GM21576 (cell line): ENCODE results near the gene CBX2.

Experiments used
- ATAC-seq: cut with Tn5 transposase; IDR thresholded peaks from one replicate; pipeline ENCODE4 v1.9.1; 2021; ENCODE audit warnings: mild to moderate bottlenecking, moderate library complexity; ENCODE audit not compliant: unreplicated experiment

Gene CBX2

DNA sequence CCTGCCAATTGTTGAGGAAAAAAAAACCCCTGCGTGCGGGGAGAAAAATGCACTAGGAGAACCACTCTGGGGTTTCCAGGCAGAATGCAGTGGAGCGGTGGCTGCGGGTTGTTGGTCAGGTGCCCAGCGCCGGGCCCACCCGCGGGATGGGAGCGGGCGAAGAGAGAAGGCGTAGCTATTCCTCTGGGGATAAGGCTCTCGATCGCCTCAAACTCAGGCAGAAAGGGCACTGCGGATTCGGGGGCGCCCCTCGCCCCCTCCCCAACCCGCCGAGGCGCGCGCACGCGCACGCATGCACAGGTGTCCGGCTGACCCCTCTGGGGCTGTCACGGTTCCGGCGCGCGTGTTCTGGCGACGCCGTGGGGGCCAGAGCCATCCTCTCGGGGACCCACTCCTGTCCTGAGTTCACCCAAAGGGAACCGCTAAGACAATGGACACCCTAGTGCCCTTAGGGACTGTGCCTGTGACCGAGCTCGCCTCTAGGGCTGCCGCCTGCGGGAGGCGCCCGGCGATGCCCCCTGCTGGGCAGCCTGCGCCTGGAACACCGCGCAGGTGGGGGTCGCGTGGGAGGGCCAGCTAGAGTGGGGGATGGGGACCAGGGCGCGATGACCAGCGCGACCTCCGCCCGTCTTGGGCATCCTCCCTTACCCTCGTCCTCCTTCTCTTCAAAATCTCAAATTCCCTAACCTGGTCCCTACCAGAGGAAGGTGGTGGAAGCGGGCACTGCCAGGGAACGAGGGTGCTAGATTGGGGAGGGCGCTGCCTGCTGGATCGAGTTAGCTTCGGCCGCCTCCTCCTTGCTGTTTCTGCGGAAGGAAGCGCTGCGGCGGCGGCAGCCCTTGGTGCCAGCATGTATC lies 33.3 kb downstream of the CBX2 start:
- ATAC-seq: no peak

DNA sequence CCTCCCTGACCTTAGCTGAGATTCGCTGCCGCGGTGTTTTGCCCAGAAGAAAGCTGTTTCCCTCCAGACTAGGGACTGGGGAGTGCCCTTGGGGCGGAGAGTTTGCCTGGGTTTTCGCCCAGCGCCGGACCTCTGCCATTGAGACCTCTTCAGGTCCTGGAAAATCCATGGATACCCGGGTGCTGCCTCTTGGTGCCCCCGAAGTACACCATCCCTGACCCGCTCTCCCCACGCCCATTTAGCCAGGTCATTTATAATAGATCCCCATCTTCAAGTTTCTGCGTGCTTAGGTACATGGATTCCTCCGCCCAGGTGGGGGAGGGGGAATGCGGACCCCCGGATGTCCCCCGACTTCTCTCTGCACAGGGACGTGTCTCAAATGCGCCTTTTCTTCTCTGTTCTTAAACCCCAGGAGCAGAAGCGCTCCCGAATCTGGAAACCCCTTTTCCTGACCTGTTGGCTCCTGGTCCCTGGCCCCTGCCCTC lies 34.0 kb downstream of the CBX2 start:
- no peak for ATAC-seq

DNA sequence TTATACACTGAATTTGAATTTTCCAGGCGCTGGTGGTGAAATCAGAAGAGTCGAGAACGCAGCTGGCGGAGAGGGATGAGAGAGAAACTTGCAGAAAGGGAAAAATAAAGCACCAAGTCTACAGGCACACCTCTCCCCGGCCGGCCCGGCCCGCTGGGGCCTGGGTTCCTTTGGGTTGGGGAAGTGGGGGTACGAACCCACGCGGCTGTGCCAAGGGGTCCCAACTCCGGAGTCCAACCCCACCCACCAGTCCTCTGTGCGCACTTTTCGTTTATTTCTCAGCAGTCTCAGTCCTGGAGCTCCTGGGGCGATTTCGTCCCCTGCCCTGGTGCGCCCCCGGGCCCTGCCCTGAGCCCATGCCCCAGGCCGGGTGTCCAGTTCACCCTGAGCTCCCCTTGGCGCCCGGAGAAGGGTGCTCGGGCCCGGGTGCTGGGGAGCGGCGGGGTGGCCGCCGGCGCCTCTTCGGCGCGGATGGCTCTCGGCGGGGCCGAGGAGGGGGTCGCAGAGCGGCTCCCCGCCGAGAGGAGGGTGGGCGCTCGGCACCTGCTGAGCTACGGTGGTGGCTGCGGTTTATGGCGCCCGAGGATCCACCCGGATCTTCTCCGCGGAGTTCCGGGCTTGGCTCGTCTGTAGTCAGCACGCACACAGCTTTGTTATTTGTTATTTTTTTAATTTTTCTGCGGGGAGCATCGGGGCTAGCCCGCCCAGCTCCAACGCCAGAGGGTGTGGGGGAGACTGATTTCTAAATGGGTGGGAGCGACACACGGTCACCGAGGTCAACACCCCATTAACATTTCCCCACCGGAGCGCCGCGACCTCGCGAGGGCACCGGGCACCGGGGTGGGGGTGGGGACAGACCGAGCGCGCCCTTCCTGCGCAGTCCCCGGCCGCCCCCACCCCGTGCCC lies 34.7 kb downstream of the CBX2 start:
- ATAC-seq: no peak

DNA sequence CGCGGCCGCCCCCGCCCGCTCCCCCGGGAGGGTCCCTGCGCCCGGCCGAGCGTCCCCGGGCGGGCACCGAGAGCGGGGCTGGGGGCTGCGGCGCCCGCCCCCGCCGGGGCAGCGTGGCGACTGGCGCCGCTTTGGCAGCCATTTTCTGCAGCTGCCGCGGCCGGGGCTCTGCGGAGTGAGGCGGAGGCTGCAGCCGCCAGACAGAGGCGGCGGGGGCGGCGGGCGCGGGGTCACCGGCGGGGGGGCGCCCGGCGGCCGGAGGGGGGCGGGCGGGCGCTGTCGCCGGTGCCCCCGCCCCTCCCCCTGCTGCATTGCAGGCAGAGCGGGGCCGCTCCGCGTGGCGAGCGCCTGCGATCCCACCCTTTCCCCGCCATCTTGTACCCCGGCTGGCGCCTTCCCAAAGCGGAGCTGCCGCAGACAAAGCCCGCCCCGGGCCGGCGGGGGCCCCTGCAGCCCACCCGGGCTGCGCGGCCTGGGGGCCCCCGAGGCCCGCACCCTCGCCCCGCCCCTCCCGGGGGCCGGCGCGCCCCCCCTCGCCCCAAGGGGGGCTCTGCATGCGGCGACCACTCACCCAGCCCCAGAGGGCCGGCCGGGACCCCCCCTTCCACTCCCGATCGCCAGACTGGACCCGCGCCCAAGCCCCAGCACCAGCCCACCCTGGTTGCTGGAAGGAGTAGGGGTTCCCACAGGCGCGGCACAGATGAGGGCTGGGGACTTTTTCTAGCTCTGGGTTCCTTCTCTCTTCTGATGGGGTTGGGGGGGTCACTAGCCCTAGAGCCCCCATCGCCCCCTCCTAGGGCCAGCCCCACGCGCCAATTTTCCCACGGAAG lies 35.6 kb downstream of the CBX2 start:
- no peak for ATAC-seq

DNA sequence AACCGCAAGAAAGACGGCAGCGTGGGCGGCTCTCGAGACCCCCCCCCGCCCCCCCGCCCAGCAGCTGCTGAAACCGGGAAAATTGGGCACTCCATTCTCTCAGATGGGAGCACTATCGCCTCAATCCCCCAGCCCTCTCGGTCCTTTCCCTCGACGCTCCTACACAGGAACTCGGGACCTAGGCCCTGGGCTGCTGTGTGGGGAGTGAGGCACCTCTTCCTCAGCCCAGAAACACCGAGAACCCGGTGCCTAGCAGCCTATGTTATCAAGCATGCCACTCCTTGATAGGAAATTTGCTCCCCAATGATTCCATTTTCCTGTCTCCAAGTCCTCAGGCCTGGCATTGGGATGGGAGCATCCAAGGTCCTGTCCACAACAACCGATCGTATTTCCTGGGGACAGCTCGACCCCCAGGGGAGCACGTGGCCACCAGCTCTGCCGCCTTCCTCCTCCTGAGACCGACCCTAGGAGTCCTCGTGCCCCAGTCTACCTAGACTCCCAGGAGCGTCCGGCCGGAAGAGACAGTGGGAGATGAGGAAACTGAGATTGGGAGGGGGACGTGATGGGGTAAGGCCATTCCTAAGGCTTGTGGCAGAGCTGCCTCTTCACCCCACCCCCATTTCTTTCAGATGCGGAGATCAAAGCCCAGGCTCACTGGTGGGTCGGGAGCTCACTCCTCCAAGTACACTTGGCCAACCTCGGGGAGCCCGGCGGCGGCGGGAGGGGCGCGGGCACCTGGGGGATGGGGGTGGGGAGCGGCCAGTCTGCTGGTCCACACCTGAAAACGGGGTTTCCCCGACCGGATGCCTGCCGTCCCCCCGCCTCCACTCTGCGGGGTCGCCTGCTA lies 36.4 kb downstream of the CBX2 start:
- ATAC-seq: no peak

DNA sequence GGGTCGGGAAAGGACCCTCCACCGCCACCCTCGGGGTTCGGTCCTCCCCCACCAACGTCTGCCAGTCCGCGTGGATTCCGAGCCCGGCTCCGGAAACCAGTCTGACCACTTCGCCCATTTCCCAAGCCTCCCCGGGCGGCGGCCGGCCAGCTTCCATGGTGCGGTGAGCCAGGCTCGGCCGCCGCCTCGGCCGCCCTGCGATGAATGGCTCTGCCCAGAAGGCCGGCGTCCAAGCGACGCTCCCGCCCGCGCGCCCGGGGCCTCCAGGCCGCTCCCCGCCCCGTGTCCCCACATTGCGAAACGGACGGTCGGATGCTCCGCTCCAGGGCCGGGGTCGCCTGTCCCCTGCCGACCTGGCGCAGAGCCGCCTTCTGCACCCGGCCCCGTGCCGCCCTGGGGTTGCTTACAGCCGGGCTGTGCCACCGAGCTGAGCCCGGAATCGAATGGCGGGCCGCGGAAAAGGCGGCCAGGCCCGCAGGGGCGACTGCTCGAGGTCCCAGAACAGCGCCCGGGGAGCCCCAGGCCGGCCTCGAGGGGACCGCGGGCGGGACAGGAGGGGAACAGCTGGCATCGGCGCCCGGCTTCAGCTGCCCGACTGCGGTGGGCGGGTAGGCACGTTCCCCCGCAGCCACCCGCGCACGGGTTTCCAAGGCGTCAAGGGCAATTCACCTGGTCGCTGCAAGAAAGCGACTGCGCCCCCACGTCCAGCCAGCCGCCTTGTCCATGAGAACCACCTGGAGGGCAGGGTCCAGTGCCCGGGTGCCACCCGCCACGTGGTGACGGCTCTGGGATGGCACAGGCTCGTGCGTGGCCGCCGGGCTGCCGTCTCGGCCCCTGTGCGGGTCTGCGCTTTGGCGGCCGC lies 37.3 kb downstream of the CBX2 start:
- ATAC-seq: no peak

DNA sequence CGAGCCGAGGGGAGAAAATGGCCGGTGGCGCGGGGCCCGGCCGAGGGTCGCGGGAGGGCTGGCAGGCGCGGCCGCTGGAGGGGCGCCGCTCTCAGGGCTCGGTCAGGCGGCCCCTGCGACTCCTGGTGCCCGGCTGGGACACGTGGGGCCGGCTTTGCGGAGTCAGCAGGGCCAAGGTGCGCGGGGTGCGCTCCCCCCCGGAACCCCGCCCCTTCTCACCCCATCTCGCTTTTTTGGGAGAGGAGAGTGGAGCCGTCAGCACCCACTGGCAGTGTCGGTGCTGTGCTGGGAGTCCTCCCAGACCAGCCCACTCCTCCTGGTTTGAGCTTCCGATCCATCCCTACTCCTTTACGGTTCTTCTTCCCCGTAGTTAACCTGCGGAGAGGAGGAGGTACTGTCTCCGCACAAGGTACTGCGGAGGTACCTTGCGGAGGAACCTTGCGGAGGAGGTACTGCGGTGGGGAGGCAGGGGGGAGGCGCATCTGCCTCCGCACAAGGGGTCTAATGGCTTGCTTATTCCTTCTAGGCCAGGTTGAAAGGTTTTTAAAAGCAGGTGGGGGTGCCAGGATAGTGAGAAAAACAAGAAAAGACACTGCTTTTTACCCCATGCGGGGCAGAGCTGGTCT lies 38.0 kb downstream of the CBX2 start:
- ATAC-seq: no peak

DNA sequence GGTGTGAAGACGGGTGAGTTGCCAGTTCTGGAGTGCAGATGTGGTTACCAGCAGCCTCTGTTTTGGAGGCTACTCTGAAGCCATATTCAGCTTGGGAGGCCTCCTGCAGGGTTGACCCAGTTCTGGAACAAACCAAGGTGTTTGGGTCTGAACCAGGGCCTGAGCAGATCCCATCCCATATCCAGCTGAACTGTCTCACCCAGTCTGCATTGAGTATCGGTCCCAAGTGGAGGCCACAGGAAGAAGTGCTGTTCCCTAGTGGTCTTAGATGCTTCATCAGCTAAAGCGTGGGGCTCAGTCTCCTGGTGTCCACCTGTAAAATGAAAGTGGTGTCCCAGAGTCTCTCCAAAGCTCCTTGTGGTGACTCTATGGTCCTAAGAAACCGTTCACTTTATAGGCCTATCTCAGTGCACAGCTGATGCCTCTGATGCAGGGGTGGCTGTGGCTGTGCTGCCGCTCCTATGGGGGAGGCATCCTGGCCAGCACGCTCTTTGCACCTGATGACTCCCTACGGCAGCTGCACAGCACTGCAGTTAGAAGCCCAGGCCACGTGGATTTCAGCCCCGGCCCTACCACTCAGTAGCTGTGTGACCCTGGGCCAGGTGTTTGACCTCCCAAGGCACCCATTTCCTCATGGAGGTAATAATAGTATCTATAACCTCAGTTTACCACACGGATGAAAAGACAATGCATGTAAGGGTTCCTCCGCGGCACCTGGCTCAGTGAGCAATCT lies 40.2 kb downstream of the CBX2 start:
- ATAC-seq: no peak

DNA sequence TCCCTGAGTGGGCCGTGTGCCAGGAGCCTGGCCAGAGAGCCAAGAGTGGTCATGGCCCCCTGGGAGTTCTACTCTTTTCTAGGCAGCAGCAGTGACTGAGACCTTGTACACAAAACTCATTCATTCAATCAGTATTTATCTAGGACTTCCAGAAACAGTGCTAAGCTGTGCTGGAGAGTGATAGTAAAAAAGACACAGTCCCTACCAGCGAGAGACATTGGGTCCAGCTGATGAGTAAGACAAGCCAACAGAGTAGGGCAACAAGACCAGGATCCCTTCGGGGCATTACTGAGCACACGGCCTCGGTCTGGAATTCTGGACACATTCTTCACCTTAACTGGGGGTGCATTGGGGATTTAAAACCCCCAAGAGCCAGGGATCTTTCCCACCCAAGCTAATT lies 41.1 kb downstream of the CBX2 start:
- no peak for ATAC-seq

DNA sequence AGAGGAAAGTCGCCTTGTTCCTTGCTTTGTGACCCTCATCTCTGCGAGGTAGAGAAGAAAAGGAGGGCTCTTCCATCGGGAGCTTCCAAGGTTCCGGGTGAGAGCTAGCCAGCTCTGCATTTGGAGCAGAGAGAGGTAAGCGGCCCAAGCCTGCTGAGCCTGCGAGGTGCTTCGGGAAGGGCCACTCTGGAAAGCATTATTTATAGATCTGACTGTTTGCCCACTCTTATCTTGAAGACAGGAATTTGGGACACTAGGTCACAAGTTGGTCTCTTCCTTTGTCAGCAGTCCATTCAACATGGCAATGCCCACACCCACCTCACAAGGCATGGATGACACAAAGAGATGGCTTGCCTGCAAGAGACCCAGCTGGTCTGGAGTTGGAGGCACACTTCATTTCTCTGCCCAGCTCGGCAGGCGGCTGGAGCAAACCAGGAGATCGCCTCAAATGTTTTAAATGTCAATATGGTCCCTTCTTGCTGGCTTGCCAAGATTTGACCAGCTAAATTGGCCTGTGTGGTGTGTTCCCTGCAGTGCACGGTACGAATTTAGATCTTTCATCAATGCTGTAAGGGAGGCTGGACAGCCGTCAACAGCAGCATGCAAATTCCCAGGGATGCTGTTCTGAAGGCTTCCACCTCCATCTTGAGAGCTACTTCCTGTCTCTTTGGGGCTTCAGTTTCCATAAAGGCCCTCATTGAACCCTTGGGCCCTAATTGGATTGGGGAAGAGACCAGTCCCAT lies 41.8 kb downstream of the CBX2 start:
- no peak for ATAC-seq

DNA sequence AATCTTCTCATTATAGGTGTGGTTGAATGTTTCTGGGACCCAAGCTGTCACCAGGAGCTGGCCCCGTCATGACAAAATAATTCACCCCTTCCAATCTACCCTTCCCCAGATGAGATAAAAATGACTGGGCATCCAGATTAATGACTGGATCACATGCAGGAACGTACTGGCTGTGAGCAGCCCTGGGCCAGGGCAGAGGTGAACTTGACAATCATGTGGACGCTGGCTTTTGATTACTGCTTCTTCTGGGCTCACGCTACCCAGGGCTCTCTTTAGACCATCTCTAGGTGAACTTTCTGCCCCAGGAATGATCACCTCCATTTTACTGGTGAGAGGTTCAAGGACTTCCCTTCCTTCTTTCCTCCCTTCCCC lies 43.0 kb downstream of the CBX2 start:
- ATAC-seq: no peak

DNA sequence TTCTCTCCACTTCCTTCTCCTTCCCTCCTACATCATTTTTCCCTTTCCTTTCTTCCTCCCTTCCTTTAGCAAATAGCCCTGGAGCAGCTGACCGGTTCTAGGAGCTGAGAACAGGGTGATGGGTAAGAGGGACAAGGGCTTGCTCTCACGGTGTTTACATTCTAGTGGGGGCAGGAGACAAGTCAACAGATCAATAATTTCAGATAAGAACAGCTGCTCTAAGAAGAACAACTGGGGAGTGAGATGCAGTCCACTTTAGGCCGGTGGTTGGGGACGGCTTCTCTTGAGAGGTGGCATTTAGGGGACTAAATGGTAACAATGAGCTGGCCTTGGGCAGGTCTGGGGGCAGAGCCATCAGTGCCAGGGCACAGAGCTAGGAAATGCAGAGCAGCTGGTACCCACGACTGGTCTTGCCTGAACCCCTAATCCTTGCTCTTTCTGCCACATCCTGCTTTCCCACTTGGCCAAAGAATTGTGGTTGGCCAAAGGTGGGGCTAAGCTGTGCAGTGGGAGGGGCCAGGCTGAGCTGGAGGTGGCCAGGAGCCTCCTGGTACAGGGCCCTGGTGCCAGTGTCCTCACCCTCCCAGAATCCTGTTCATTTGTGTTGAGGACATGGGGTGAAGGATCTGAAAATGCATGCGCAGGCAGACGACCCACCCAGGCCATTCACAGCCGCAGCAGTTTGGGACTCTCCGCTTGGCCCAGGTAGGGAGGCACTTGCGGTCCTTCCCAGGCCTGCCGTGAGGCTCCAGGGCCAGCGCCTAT lies 43.6 kb downstream of the CBX2 start:
- ATAC-seq: no peak

DNA sequence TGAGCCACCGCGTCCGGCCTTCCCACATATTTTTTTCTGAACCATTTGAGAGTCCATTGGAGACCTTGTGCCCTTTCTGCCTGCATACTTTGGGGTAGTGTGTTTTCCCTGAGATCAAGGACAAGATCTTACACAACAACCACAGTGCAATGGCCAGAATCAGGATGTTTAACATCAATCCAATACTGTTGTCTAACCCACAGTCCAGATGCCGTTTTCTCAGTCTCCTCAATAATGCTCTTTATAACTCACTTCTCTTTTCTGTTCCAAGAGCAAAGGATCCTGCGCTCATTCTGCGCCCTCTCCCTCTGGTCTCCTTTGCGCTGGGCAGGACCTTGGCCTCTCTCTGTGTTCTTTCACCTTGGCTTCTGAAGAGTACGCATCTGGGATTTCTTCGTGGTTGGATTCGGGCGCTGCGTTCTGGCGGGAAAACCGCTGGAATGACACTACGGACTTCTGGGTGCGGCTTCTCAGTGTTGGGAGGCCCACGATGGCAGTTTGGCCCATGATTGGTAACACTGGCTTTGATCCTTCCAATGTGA lies 44.7 kb downstream of the CBX2 start:
- ATAC-seq: no peak

DNA sequence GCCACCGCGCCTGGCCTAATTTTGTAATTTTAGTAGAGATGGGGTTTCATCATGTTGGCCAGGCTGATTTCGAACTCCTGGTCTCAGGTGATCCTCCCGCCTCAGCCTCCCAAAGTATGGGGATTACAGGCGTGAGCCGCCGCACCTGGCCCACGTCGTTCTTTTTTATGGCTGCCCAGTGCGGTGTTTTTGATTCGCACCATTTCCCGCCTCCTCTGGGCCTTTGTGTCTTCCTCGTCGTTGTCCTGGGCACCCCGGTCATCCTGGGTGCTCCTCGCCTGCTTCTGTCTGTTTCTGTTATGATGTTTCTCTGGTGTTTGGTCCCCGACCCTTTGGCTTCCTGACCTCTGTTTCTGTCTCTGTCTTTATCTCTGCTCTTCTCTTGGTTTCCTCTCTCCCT lies 46.3 kb downstream of the CBX2 start:
- ATAC-seq: no peak

DNA sequence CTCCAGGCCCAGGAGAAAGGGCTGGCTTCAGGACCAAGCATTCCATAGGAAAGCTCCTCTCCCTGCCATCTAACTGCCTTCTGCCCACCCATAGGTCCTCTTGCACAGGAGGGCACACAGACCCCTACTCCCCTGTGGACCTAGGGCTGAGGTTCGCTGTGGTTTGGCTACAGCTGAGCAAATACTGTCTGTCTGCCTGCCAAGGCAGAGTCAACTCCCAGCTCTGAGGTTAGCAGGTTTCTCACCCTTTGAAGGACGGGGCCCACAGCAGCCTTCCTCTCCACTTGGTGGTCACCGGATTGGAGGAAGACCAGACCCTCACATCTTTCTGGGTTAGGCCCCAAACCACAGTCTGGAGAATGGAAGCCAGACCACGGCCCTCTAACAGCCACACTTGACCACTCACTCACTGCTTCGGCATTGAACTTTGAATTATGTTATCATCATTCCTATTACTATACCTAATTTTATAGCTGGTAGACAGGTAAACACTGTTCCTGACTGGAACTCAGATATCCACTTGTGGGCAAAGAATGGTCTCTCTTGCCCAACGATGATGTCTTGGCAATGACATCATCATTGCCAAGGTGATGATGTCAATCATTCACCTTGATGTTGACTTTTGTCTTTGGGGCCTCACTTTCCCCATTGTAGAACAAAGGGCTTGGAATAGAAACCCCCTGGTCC lies 47.1 kb downstream of the CBX2 start:
- no peak for ATAC-seq

DNA sequence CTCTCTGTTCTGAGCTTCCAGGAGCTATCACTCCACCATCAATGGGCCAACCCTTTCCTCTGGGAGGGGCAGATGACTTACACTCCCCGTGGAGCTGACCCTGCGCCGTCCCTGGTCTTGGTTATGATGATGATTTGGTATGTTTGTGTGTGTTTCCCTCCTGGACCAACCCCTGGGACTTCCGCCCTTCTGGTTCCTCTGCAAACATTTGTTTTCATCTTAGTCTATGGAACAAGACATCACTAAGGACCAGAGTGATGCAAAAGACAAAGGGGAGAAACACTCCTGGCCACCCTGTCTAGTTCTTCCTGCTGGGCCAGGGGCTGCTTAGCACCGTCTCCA lies 47.6 kb downstream of the CBX2 start:
- ATAC-seq: no peak
